Fibroblast of lung (primary cell): ENCODE results near the gene FAM76B. TPM values are rescaled to one million over a fixed set of nuclear protein-coding genes. Genes with fewer than 3 reads are reported as not detected.

Experiments used
- DNase-seq, 2 donors: peaks; one replicate each; pipeline versions ENCODE4 v3.0.0 to v3.0.0-alpha.2; 2010; ENCODE audit warnings: low read depth in 2 of 2
- H2AFZ ChIP-seq: 2 replicates; pipeline ENCODE4 v1.5.1; 2012; ENCODE audit warnings: low read length, control low read depth, inconsistent platforms
- H3K27ac ChIP-seq: 2 replicates; pipeline ENCODE4 v1.5.1; 2011; ENCODE audit warnings: low read length, control low read depth; ENCODE audit not compliant: insufficient read depth
- H3K27me3 ChIP-seq: 2 replicates; pipeline ENCODE4 v1.5.1; 2011; ENCODE audit warnings: mild to moderate bottlenecking, low read length; ENCODE audit not compliant: control insufficient read depth, insufficient read depth
- H3K36me3 ChIP-seq: 2 replicates; pipeline ENCODE4 v1.5.1; 2011; ENCODE audit warnings: low read length; ENCODE audit not compliant: control insufficient read depth, insufficient read depth
- H3K4me1 ChIP-seq: 2 replicates; pipeline ENCODE4 v1.5.1; 2011; ENCODE audit warnings: low read length; ENCODE audit not compliant: control insufficient read depth, insufficient read depth; ENCODE audit errors: extremely low read depth
- H3K4me2 ChIP-seq: 2 replicates; pipeline ENCODE4 v1.5.1; 2011; ENCODE audit warnings: low read length, control low read depth; ENCODE audit not compliant: insufficient read depth; ENCODE audit errors: extremely low read depth
- H3K4me3 ChIP-seq, 4 experiments: fragments of 200-600 bp in 1 of 4; sonication (generic) in 1 of 4; replicated peaks in 1 of 4; 2 replicates each; pipeline ENCODE4 v1.5.1; 2011 to 2016; ENCODE audit warnings: low read length in 4 of 4, low read depth in 3 of 4, mild to moderate bottlenecking in 3 of 4, control low read depth in 2 of 4, inconsistent platforms in 1 of 4, mixed read lengths in 1 of 4; ENCODE audit not compliant: insufficient read depth in 1 of 4; ENCODE audit errors: control extremely low read depth in 1 of 4
- H3K79me2 ChIP-seq: 2 replicates; pipeline ENCODE4 v1.5.1; 2012; ENCODE audit warnings: mild to moderate bottlenecking, low read length, inconsistent platforms; ENCODE audit not compliant: control insufficient read depth, insufficient read depth
- H3K9ac ChIP-seq: 2 replicates; pipeline ENCODE4 v1.5.1; 2011; ENCODE audit warnings: mild to moderate bottlenecking, low read length, control low read depth; ENCODE audit not compliant: insufficient read depth
- H3K9me3 ChIP-seq: 2 replicates; pipeline ENCODE4 v1.5.1; 2012; ENCODE audit warnings: low read depth, low read length; ENCODE audit not compliant: control insufficient read depth, insufficient read depth
- H4K20me1 ChIP-seq: 2 replicates; pipeline ENCODE4 v1.5.1; 2011; ENCODE audit warnings: low read length; ENCODE audit not compliant: control insufficient read depth, insufficient read depth; ENCODE audit errors: extremely low read depth
- EZH2 ChIP-seq: IDR thresholded peaks from 2 replicates; pipeline ENCODE4 v1.5.1; 2012; ENCODE audit warnings: low read length, control low read depth, mild to moderate bottlenecking; ENCODE audit errors: missing control alignments
- polyA plus RNA-seq, 2 donors: library from polyadenylated mRNA; depleted of rRNA in 1 of 2; stranded (reverse) in 1 of 2; unstranded in 1 of 2; fragments of >200 nt; gene quantifications; 2 replicates each; pipeline ENCODE4 v1.2.1, GENCODE V29; 2011 to 2012; ENCODE audit warnings: missing spikeins in 1 of 2
- total RNA-seq: library from RNA; depleted of rRNA; stranded (reverse); fragments of >200 nt; gene quantifications from 2 replicates; pipeline ENCODE4 v1.2.1, GENCODE V29; 2014
- TF ChIP-seq, protein P1 (sequence below), 2 donors: IDR thresholded peaks in 1 of 2; conservative IDR thresholded peaks in 1 of 2; 1 replicate in 1 of 2; 2 replicates in 1 of 2; pipeline ENCODE4 v1.5.1; 2011 to 2012; ENCODE audit warnings: low read length in 2 of 2, control low read depth in 1 of 2, inconsistent platforms in 1 of 2, low read depth in 1 of 2, mild to moderate bottlenecking in 1 of 2

FAM76B gene
- total and polyA plus RNA-seq, 2 donors (not counting 1 experiment from before 2014, with no cell fraction given): 14.9 to 18.2 TPM

DNA sequence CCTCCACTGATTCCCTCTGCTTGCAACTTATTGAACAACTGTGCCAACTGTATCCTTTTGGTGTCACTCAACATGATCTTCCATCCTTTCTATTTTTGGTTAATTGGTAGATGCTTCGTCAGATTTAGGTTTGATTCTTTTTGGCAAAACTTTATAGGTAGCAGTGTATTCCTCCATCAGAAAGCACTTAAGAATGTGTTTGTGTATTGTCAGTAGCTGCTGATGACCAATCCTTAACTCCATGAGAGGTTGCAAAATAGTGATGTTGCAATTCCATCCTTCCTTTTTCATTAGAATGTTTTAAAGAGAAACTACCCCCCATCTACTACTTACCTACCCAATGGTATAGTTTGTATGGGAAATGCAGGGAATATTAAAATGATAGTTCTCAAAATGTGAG is 22.1 kb downstream of the FAM76B start:
- TF ChIP-seq, protein P1, sequence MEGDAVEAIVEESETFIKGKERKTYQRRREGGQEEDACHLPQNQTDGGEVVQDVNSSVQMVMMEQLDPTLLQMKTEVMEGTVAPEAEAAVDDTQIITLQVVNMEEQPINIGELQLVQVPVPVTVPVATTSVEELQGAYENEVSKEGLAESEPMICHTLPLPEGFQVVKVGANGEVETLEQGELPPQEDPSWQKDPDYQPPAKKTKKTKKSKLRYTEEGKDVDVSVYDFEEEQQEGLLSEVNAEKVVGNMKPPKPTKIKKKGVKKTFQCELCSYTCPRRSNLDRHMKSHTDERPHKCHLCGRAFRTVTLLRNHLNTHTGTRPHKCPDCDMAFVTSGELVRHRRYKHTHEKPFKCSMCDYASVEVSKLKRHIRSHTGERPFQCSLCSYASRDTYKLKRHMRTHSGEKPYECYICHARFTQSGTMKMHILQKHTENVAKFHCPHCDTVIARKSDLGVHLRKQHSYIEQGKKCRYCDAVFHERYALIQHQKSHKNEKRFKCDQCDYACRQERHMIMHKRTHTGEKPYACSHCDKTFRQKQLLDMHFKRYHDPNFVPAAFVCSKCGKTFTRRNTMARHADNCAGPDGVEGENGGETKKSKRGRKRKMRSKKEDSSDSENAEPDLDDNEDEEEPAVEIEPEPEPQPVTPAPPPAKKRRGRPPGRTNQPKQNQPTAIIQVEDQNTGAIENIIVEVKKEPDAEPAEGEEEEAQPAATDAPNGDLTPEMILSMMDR (conservative IDR thresholded peaks at IDR 0.05 in 1 of 2, IDR thresholded peaks at IDR 0.05 in 1 of 2; ENCODE audit: low read depth in 1 of 2, low read length in 2 of 2): no peak
- no peak for TF ChIP-seq EZH2
- Histone ChIP-seq H3K4me1 (peaks cover 2% of the 10 kb centered on the region), H3K36me3 (no peaks in the 10 kb centered on the region), H3K9me3 (no peaks in the 10 kb centered on the region), H3K9ac (no peak overlapping the region), H3K27me3 (no peaks in the 10 kb centered on the region), H3K79me2 (no peaks in the 10 kb centered on the region), H3K4me3 (no peak overlapping the region), H3K4me2 (no peak overlapping the region), H2AFZ (no peak overlapping the region), H3K27ac (no peak overlapping the region), H4K20me1 (no peaks in the 10 kb centered on the region)
- DNase-seq: peak; percentile 19 to 82

DNA sequence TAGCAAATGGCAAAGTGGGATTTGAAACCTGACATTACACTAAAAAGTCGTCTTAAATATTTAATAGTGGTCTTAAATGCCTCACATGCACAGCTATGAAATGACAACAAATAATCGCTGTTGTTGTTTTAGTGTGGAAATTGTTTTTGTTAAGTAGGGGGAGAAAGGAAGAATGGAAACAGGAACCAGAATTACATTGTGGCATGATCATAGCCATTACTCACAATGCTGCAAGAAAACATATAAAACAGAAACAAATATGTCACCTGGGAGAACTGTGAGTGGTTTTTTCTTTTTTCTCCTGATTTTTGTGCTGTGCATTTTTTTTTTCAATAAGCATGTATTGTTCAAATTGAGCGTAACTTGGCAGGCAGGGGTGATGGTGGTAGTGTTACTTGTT is 22.9 kb downstream of the FAM76B start:
- DNase-seq: no peak
- H3K4me2 ChIP-seq: no peak overlapping the region
- H3K9me3 ChIP-seq: no peaks in the 10 kb centered on the region
- H4K20me1 ChIP-seq: no peaks in the 10 kb centered on the region
- no peaks in the 10 kb centered on the region for H3K36me3 ChIP-seq
- no peaks in the 10 kb centered on the region for H3K27me3 ChIP-seq
- H3K27ac ChIP-seq: no peak overlapping the region
- H3K79me2 ChIP-seq: no peaks in the 10 kb centered on the region
- no peak overlapping the region for H3K4me3 ChIP-seq
- TF ChIP-seq EZH2: no peak
- TF ChIP-seq, protein P1 (conservative IDR thresholded peaks at IDR 0.05 in 1 of 2, IDR thresholded peaks at IDR 0.05 in 1 of 2; ENCODE audit: low read depth in 1 of 2, low read length in 2 of 2): no peak
- H2AFZ ChIP-seq: no peak overlapping the region
- peaks cover 2% of the 10 kb centered on the region for H3K4me1 ChIP-seq
- H3K9ac ChIP-seq: no peak overlapping the region

DNA sequence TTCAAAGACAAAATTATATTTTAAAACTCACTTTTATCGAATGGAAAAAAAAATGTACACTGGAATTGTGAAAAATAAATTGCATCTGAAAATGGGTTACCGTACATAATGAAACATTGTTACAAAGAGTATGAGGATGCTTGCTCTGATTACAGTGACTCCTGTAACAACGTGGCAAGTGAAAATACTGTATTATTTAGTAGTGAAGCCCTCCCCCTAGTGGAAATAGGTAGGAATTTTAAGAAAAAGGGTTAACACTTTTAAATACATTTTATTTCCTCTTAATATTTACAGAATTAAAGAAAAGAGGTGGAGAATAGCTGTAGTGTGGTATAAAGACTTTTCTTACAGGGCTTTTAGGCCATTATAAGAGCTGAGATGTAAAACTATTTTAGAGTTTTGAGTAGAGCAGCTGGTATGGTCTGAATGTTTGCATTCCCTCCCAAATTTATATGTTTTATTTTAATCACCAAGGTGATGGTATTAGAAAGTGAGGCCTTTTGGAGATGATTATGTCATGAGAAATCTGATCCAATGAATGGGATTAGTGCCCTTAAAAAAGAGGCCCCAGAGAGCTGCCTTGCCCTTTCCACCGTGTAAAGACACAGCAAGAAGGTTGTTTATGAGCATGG is 25.2 kb downstream of the FAM76B start:
- H3K4me2 ChIP-seq: no peak overlapping the region
- peak; percentile 55 to 82 for DNase-seq
- no peak for TF ChIP-seq EZH2
- TF ChIP-seq, protein P1 (conservative IDR thresholded peaks at IDR 0.05 in 1 of 2, IDR thresholded peaks at IDR 0.05 in 1 of 2; ENCODE audit: low read depth in 1 of 2, low read length in 2 of 2): peak; percentile 28 to 47
- no peaks in the 10 kb centered on the region for H3K36me3 ChIP-seq
- H3K4me1 ChIP-seq: peaks cover 2% of the 10 kb centered on the region
- no peaks in the 10 kb centered on the region for H3K9me3 ChIP-seq
- no peaks in the 10 kb centered on the region for H3K79me2 ChIP-seq
- H3K4me3 ChIP-seq: no peak overlapping the region
- no peak overlapping the region for H3K9ac ChIP-seq
- no peak overlapping the region for H3K27ac ChIP-seq
- no peaks in the 10 kb centered on the region for H3K27me3 ChIP-seq
- no peak overlapping the region for H2AFZ ChIP-seq
- no peaks in the 10 kb centered on the region for H4K20me1 ChIP-seq
